Type B pancreatic cell (in vitro differentiated cells): ENCODE results near the gene STAC3. TPM values are rescaled to one million over a fixed set of nuclear protein-coding genes. Genes with fewer than 3 reads are reported as not detected.
"Not testable (repeated sequence)": the region's sequence is repeated elsewhere in the genome, so short reads cannot be mapped to it uniquely, and the experiment has no call there.

Source experiments
- DNase-seq: peaks from one replicate; pipeline ENCODE4 v3.0.0; 2021; ENCODE audit warnings: mixed read lengths; ENCODE audit not compliant: unreplicated experiment; ENCODE audit errors: extremely low spot score
- H3K27ac Mint-ChIP-seq: 2 replicates; pipeline ENCODE4 v1.8.0; 2021; ENCODE audit warnings: mild to moderate bottlenecking, mixed read lengths
- H3K27me3 Mint-ChIP-seq: 2 replicates; pipeline ENCODE4 v1.8.0; 2021; ENCODE audit warnings: mixed read lengths
- H3K36me3 Mint-ChIP-seq: 2 replicates; pipeline ENCODE4 v1.8.0; 2021; ENCODE audit warnings: mixed read lengths
- H3K4me1 Mint-ChIP-seq: one replicate; pipeline ENCODE4 v1.8.0; 2021; ENCODE audit warnings: mixed read lengths; ENCODE audit not compliant: unreplicated experiment
- H3K4me3 Mint-ChIP-seq: 2 replicates; pipeline ENCODE4 v1.8.0; 2021; ENCODE audit warnings: mild to moderate bottlenecking, mixed read lengths
- H3K9me3 Mint-ChIP-seq: 2 replicates; pipeline ENCODE4 v1.8.0; 2021; ENCODE audit warnings: mixed read lengths
- CTCF ChIP-seq: fragments of 200-600 bp; sonication (generic); conservative IDR thresholded peaks from 2 replicates; pipeline ENCODE4 v1.5.0; 2021; ENCODE audit warnings: antibody characterized with exemption, mild to moderate bottlenecking
- total RNA-seq: library from RNA; stranded (reverse); gene quantifications from 2 replicates; pipeline ENCODE4 v1.2.1, GENCODE V29; 2021; ENCODE audit warnings: low replicate concordance

STAC3 gene
- total RNA-seq, 1 donor from 2014 or later = 4.8 TPM

GRCh38 chr12:57278465-57279381 is 27.7 kb upstream of the STAC3 start:
- DNase-seq = no peak
- no peaks in the 10 kb centered on the region for H3K9me3 Mint-ChIP-seq
- H3K4me1 Mint-ChIP-seq = peaks cover 13% of the 10 kb centered on the region
- peak overlapping the region; percentile 10 for H3K27ac Mint-ChIP-seq
- no peak for TF ChIP-seq CTCF
- peaks cover 38% of the 10 kb centered on the region for H3K36me3 Mint-ChIP-seq
- no peak overlapping the region for H3K4me3 Mint-ChIP-seq
- H3K27me3 Mint-ChIP-seq = no peaks in the 10 kb centered on the region

GRCh38 chr12:57276935-57277563 is 26.1 kb upstream of the STAC3 start:
- H3K9me3 Mint-ChIP-seq = no peaks in the 10 kb centered on the region
- H3K36me3 Mint-ChIP-seq = peaks cover 34% of the 10 kb centered on the region
- no peak for DNase-seq

GRCh38 chr12:57276233-57276632 is 25.2 kb upstream of the STAC3 start:
- H3K27ac Mint-ChIP-seq, H3K9me3 Mint-ChIP-seq, H3K27me3 Mint-ChIP-seq, H3K4me3 Mint-ChIP-seq, DNase-seq: not testable (repeated sequence)
- H3K4me1 Mint-ChIP-seq = peaks cover 30% of the 10 kb centered on the region
- H3K36me3 Mint-ChIP-seq = peaks cover 30% of the 10 kb centered on the region

More at GRCh38 chr12:57276935-57277563, 26.1 kb upstream of the STAC3 start:
- Mint-ChIP-seq H3K4me1 (peaks cover 30% of the 10 kb centered on the region), H3K4me3 (no peak overlapping the region), H3K27ac (no peak overlapping the region), H3K27me3 (no peaks in the 10 kb centered on the region)
- TF ChIP-seq CTCF = peak; percentile 51

GRCh38 chr12:57273516-57273915 is 22.5 kb upstream of the STAC3 start:
- Mint-ChIP-seq H3K4me3 (no peak overlapping the region), H3K9me3 (no peaks in the 10 kb centered on the region), H3K27me3 (no peaks in the 10 kb centered on the region), H3K27ac (peak overlapping the region; percentile 45), H3K4me1 (peaks cover 19% of the 10 kb centered on the region), H3K36me3 (peaks cover 25% of the 10 kb centered on the region)
- no peak for TF ChIP-seq CTCF
- no peak for DNase-seq

GRCh38 chr12:57272337-57273151 is 21.6 kb upstream of the STAC3 start:
- H3K27ac Mint-ChIP-seq = peak overlapping the region; percentile 45
- no peaks in the 10 kb centered on the region for H3K27me3 Mint-ChIP-seq
- no peak overlapping the region for H3K4me3 Mint-ChIP-seq
- H3K36me3 Mint-ChIP-seq = peaks cover 22% of the 10 kb centered on the region
- DNase-seq = no peak
- no peak for TF ChIP-seq CTCF
- peaks cover 19% of the 10 kb centered on the region for H3K4me1 Mint-ChIP-seq
- no peaks in the 10 kb centered on the region for H3K9me3 Mint-ChIP-seq
